Skin epidermis (tissue), 12 donors: Measurements from ENCODE around the gene CYP21A2.
"Not testable (repeated sequence)": the region's sequence is repeated elsewhere in the genome, so short reads cannot be mapped to it uniquely, and the experiment has no call there.

ENCODE experiments used
- H3K27ac ChIP-seq, 21 experiments: fragments of 200-600 bp; sonication (generic) in 11 of 21; one replicate each; pipeline ENCODE4 v1.5.0; 2020; ENCODE audit warnings: mild to moderate bottlenecking in 3 of 21, inconsistent platforms in 2 of 21, moderate library complexity in 2 of 21
- H3K4me3 ChIP-seq, 7 experiments: fragments of 200-600 bp; sonication (generic) in 2 of 7; one replicate each; pipeline ENCODE4 v1.5.0; 2020; ENCODE audit warnings: inconsistent platforms in 2 of 7, mild to moderate bottlenecking in 2 of 7, moderate library complexity in 1 of 7

The CYP21A2 gene

GRCh38 chr6:32049736-32050135 lies 11.5 kb downstream of the CYP21A2 start:
- H3K4me3 ChIP-seq: not testable (repeated sequence)
- H3K27ac ChIP-seq: peak overlapping the region in 3 of 21 experiments; percentile 10 to 49 (median 12)

DNA sequence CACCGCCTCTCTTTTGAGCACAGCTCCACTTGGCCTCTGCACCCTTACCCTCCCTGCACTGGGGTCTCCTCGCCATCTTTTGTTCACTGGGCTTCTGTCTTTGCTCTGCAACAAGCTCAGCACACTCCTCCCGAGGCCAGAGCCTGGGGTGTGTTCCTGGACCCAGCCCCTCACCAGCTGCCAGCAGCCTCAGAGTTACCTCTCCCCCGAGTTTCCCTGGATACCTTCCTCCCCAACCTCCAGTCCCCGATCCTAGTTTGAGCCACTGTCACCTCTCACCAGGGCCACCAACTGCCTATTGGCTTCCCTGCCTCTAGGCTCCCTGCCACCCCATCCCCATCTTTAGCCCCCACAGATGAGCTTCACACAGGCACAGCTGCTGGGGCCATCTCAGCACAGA lies 12.3 kb downstream of the CYP21A2 start:
- Histone ChIP-seq H3K27ac (peak overlapping the region in 1 of 21 experiments; percentile 12), H3K4me3 (no peak overlapping the region)

DNA sequence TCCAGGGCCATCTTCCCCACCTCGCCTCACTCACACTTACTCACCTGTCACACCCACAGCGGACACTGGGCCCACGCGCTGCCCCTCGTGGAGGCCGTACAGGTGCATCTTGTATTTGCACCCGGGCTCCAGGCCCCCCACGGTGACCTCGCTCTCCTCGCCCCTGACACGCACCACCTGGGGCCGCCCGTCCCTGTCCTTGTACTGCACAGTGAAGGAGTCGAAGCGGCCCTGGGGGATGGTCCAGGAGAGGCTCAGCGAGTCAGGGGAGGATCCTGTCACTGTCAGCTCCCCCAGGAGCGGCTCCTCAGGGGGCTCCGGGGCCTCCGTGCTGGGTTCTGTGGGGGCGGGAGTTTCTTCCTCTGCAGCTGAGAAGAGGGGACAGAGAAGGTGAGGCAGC lies 14.4 kb downstream of the CYP21A2 start:
- not testable (repeated sequence) for H3K4me3 ChIP-seq, H3K27ac ChIP-seq

- not testable (repeated sequence) for H3K4me3 ChIP-seq, H3K27ac ChIP-seq
Measured at GRCh38 chr6:32053314-32053713, 15.1 kb downstream of the CYP21A2 start.

- H3K27ac ChIP-seq: not testable (repeated sequence)
Measured at GRCh38 chr6:32055756-32056155, 17.5 kb downstream of the CYP21A2 start.

GRCh38 chr6:32056254-32056653 lies 18.0 kb downstream of the CYP21A2 start:
- Histone ChIP-seq H3K4me3 (no peak overlapping the region), H3K27ac (no peak overlapping the region)

More at GRCh38 chr6:32055756-32056155, 17.5 kb downstream of the CYP21A2 start:
- H3K4me3 ChIP-seq: not testable (repeated sequence)

DNA sequence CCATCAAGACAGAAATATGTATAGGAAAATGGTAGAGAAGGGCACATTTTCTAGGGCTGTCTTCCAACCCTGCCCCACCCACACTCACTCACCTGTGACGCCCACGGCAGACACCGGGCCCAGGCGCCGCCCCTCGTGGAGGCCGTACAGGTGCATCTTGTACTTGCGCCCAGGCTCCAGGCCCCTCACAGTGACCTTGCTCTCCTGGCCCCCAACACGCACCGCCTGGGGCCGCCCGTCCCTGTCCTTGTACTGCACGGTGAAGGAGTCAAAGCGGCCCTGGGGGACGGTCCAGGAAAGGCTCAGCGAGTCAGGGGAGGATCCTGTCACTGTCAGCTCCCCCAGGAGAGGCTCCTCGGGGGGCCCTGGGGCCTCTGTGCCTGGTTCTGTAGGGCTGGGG lies 19.8 kb downstream of the CYP21A2 start:
- Histone ChIP-seq H3K27ac (peak overlapping the region in 1 of 21 experiments; percentile 4), H3K4me3 (no peak overlapping the region)

DNA sequence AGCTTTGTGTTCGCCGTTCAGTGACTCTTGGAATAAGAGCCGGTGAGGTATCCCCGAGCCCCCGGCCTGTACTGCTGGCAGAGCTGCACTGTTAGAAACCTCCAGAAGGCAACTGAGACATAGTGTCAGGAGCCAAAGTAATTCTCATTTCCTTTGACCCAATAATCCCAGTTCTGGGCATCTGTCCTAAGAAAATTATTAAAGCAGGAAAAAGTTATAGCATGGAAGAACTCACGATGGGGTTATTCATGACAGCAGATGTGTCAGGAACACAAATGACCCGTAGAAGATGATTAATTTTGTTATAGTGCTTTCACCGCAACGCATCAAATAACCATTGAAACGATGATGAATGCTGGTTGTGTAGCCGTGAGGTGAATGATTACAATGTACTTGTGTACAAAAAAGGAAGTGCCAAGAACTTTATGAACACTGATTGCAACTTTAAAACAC lies 20.3 kb downstream of the CYP21A2 start:
- Histone ChIP-seq H3K27ac (peak overlapping the region in 1 of 21 experiments; percentile 4), H3K4me3 (no peak overlapping the region)

DNA sequence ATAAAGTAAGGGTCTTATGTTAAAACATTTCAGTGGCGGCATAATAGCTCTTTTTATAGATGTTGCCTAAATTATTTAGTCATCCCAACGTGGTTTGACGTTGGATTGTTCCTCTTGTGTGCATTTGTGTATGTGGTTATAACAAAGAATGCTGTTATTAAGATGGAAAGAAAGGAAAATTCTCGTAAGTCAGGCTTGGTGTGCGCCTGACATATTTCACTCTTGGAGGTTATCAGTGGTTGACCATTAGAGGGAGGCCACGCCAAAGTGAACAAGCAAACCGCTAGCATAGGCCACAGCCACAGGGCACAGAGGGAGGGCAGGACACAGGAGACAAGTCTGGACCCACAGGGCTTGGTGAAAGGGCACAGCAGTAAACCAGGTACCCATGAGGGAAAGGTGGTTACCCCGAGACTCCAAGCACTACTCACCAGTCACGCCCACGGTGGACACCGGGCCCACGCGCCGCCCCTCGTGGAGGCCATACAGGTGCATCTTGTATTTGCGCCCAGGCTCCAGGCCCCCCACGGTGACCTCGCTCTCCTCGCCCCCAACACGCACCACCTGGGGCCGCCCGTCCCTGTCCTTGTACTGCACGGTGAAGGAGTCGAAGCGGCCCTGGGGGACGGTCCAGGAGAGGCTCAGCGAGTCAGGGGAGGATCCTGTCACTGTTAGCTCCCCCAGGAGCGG lies 22.9 kb downstream of the CYP21A2 start:
- Histone ChIP-seq H3K27ac (no peak overlapping the region), H3K4me3 (no peak overlapping the region)

DNA sequence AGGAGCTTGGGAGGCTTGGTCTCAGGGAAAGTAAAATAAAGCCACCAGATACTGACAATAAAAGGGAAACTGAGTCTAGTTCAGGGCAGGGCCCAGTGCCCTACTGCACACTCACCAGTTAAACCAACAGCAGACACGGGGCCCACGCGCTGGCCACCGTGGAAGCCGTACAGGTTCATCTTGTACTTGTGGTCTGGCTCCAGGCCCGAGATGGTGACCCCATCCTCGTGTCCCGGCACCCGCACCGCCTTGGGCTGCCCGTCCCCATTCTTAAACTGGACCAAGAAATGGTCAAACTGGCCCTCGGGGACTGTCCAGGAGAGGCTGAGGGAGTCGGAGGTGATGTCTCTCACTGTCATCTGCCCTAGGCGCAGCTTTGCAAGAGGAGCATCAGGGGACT lies 26.5 kb downstream of the CYP21A2 start:
- Histone ChIP-seq H3K4me3 (no peak overlapping the region), H3K27ac (no peak overlapping the region)

GRCh38 chr6:32067521-32067920 lies 29.3 kb downstream of the CYP21A2 start:
- not testable (repeated sequence) for H3K4me3 ChIP-seq, H3K27ac ChIP-seq

DNA sequence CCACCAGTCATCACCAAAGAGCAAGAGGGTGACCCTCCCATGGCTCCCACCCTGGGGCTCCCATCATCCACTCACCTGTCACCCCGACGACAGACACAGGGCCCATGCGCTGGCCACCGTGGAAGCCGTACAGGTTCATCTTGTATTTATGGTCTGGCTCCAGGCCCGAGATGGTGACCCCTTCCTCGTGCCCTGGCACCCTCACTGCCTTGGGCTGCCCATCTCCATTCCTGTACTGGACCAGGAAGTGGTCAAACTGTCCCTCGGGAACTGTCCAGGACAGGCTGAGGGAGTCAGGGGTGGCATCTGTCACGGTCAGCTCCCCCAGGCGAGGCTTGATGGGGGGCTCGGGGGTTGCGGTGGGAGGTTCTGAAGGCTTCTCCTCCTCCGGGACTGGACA lies 30.1 kb downstream of the CYP21A2 start:
- not testable (repeated sequence) for H3K27ac ChIP-seq, H3K4me3 ChIP-seq

GRCh38 chr6:32068867-32069266 lies 30.7 kb downstream of the CYP21A2 start:
- no peak overlapping the region for H3K4me3 ChIP-seq
- no peak overlapping the region for H3K27ac ChIP-seq

- H3K4me3 ChIP-seq: no peak overlapping the region
- no peak overlapping the region for H3K27ac ChIP-seq
Measured at GRCh38 chr6:32069460-32069859, 31.2 kb downstream of the CYP21A2 start.

DNA sequence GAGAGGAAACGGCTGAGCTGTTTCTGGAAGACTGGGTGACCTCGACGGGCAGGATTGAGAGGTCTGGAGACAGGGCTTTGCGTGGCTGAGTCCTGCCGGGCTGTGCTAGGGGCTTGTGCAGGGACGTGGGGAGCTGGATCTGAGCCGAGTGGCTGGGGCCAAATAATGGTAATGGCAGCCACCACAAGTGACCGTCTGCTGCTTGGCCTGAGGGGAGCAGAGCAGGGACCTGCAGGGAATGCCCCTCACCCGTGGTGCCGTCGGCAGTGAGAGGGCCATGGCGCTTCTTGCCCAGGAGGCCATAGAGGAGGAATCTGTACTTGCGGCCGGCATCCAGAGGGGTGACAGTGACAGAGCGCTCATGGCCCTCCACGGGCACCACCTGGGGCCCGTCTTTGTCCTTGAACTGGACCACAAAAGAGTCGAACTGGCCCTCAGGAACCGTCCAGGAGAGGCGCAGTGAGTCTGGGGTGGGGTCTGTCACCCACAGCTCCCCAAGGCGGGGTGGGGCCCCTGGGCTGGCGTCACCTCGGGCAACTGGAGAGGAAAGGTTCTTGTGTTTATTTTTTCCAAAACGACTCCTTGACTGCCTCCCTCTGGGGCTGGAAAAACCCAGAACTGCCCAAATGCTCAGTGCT lies 31.8 kb downstream of the CYP21A2 start:
- Histone ChIP-seq H3K27ac (peak overlapping the region in 2 of 21 experiments; percentile 63 to 65), H3K4me3 (no peak overlapping the region)

DNA sequence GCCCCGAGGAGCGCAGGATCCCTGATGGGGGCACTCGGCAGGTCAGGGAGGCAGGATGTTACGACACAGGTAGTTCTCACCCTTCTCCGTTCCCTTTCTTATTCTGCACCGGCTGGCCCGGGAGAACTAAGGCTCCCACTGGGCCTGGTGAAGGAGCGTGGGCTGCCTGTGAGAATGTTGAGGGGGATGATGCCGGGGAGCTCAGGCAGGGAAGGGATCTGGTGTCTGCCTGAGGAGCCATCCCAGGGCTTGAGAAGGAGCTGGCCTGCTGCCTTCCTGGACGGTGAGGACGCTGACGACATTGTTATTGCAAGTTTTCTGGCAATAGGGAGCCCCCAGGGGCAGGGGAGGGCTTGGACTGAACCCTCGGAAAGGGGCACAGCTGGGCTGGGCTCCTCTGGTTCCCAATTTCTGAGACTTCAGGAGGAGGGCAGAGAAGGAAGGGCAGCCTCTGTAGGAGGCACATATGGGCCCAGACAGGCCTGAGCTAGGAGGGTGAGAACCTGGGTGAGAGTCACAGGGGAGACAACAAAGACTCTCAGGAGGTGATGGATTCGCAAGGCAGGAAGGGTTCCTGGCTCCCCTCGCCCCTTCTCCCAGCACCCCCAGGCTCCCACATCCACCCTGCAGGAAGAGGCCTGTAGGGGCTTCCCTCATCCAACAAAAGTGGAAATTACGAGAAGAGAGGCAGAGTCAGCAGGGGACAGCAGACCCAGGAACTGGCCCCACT lies 32.8 kb downstream of the CYP21A2 start:
- H3K4me3 ChIP-seq: no peak overlapping the region
- H3K27ac ChIP-seq: peak overlapping the region in 4 of 21 experiments; percentile 20 to 65 (median 42)

DNA sequence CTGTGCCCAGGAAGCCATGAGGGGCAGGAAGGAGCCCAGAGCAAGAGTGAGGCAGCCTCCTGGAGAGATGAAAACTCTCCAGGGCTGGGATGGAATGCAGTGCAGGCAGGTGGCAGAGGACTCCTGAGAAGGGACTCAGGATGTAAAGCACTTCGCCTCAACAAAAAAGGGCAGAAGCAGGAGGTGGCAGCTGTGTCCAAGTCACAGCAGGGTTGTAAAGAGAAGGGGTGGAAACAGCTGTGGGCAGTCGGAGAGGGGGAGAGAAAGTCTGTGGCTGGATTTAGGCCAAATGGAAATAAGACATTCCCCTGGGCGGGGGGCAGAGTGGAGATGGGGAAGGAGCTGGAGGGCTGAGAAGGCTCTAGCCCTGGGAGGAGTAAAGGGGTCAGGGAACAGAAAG lies 34.9 kb downstream of the CYP21A2 start:
- Histone ChIP-seq H3K27ac (no peak overlapping the region), H3K4me3 (no peak overlapping the region)

DNA sequence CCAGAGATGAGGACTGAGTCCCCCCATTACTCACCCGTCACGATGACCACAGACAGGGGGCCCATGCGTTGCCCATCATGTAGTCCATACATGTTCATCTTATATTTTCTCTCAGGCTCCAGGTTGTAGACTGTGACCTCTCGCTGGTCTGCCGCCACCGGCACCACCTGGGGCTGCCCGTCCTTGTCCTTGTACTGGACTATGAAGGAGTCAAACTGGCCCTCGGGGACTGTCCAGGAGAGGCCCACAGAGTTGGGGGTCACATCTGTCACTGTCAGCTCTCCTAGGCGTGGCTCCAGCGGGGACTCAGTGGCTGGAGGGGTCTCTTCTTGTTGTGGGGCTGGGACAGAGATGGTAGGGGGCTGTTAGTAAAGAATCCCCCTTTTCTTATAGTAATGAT lies 35.4 kb downstream of the CYP21A2 start:
- Histone ChIP-seq H3K27ac (no peak overlapping the region), H3K4me3 (no peak overlapping the region)

- Histone ChIP-seq H3K27ac (peak overlapping the region in 1 of 21 experiments; percentile 38), H3K4me3 (no peak overlapping the region)
Measured at GRCh38 chr6:32074996-32075532, 36.8 kb downstream of the CYP21A2 start.

DNA sequence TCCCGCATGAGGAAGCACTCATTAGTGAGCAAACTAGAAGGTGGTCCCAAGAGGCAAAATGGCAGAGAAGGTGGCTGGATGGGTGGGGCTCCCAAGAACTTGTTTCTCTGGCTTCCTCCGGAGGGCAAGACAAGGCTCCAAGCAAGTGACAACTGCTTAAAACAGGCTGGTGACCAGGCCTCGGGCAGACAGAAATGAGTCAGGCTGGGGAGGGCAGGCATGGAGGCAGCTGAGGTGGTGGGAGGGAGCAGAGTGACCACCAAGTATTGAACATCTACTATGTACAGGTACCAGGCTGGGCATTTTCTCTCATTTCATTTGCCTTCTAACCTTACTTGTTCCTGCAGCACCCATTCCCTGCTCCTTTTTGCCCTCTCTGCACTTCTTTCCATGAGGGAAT lies 37.6 kb downstream of the CYP21A2 start:
- Histone ChIP-seq H3K4me3 (no peak overlapping the region), H3K27ac (peak overlapping the region in 3 of 21 experiments; percentile 21 to 50 (median 38))
